Glutamatergic neuron (in vitro differentiated cells): Measurements from ENCODE around the gene CCDC201. TPM values are rescaled to one million over a fixed set of nuclear protein-coding genes. Genes with fewer than 3 reads are reported as not detected.

ENCODE experiments used
- DNase-seq: peaks from one replicate; pipeline ENCODE4 v3.0.0; 2022
- H3K27ac Mint-ChIP-seq: one replicate; pipeline ENCODE4 v1.8.0; 2020; ENCODE audit warnings: mild to moderate bottlenecking, mixed read lengths, inconsistent platforms; ENCODE audit not compliant: unreplicated experiment
- H3K27me3 Mint-ChIP-seq: one replicate; pipeline ENCODE4 v1.8.0; 2020; ENCODE audit warnings: mild to moderate bottlenecking, moderate library complexity, mixed read lengths, inconsistent platforms; ENCODE audit not compliant: unreplicated experiment
- H3K36me3 Mint-ChIP-seq: one replicate; pipeline ENCODE4 v1.8.0; 2020; ENCODE audit warnings: mild to moderate bottlenecking, mixed read lengths, inconsistent platforms; ENCODE audit not compliant: unreplicated experiment
- H3K4me1 Mint-ChIP-seq: one replicate; pipeline ENCODE4 v1.8.0; 2020; ENCODE audit warnings: mild to moderate bottlenecking, low read depth, mixed read lengths, inconsistent platforms; ENCODE audit not compliant: unreplicated experiment
- H3K4me3 Mint-ChIP-seq: one replicate; pipeline ENCODE4 v1.8.0; 2020; ENCODE audit warnings: mild to moderate bottlenecking, mixed read lengths, inconsistent platforms; ENCODE audit not compliant: unreplicated experiment
- H3K9me3 Mint-ChIP-seq: one replicate; pipeline ENCODE4 v1.8.0; 2020; ENCODE audit warnings: mild to moderate bottlenecking, moderate library complexity, mixed read lengths, inconsistent platforms; ENCODE audit not compliant: unreplicated experiment
- CTCF ChIP-seq: fragments of 200-600 bp; sonication (generic); IDR thresholded peaks from one replicate; pipeline ENCODE4 v1.5.0; 2021; ENCODE audit not compliant: partially characterized antibody, unreplicated experiment
- total RNA-seq: library from RNA; stranded (reverse); fragmentation: NEBNext Ultra II Directional; extraction: Animal tissue kit (Norgen Biotek cat#: 25700); gene quantifications from one replicate; pipeline ENCODE4 v1.2.1, GENCODE V29; 2021; ENCODE audit not compliant: unreplicated experiment

CCDC201 gene
- total RNA-seq, 1 donor from 2014 or later, result not detected

- no peak for TF ChIP-seq CTCF
- DNase-seq, result no peak
- Mint-ChIP-seq H3K27me3 (peaks cover 2% of the 10 kb centered on the region), H3K36me3 (no peaks in the 10 kb centered on the region), H3K9me3 (no peaks in the 10 kb centered on the region), H3K4me1 (no peaks in the 10 kb centered on the region), H3K27ac (no peak overlapping the region), H3K4me3 (no peak overlapping the region)
Measured at GRCh38 chr7:45894665-45895062, 21.8 kb upstream of the CCDC201 start.

- Mint-ChIP-seq H3K9me3 (no peaks in the 10 kb centered on the region), H3K4me1 (no peaks in the 10 kb centered on the region), H3K27me3 (peaks cover 5% of the 10 kb centered on the region), H3K36me3 (no peaks in the 10 kb centered on the region), H3K27ac (no peak overlapping the region), H3K4me3 (no peak overlapping the region)
- no peak for DNase-seq
- TF ChIP-seq CTCF, result no peak
Measured at GRCh38 chr7:45893996-45894664, 21.2 kb upstream of the CCDC201 start.

GRCh38 chr7:45893374-45893995 is 20.6 kb upstream of the CCDC201 start:
- Mint-ChIP-seq H3K27me3 (peaks cover 5% of the 10 kb centered on the region), H3K9me3 (peaks cover 1% of the 10 kb centered on the region), H3K27ac (no peak overlapping the region), H3K4me3 (no peak overlapping the region), H3K36me3 (no peaks in the 10 kb centered on the region), H3K4me1 (no peaks in the 10 kb centered on the region)
- TF ChIP-seq CTCF, result no peak
- DNase-seq, result no peak

- TF ChIP-seq CTCF, result no peak
- H3K36me3 Mint-ChIP-seq, result no peaks in the 10 kb centered on the region
- no peak overlapping the region for H3K27ac Mint-ChIP-seq
- peaks cover 6% of the 10 kb centered on the region for H3K4me1 Mint-ChIP-seq
- no peak overlapping the region for H3K4me3 Mint-ChIP-seq
- DNase-seq, result no peak
- H3K27me3 Mint-ChIP-seq, result peaks cover 9% of the 10 kb centered on the region
- H3K9me3 Mint-ChIP-seq, result peaks cover 8% of the 10 kb centered on the region
Measured at GRCh38 chr7:45892407-45893035, 19.6 kb upstream of the CCDC201 start.
